Endothelial cell (in vitro differentiated cells): ENCODE data around the gene ENG. TPM values are rescaled to one million over a fixed set of nuclear protein-coding genes. Genes with fewer than 3 reads are reported as not detected.

Experiments used
- DNase-seq: peaks from one replicate; pipeline ENCODE4 v3.0.0; 2021; ENCODE audit warnings: low spot score
- H3K27ac Mint-ChIP-seq: one replicate; pipeline ENCODE4 v1.8.0; 2021; ENCODE audit warnings: mixed read lengths, inconsistent platforms; ENCODE audit not compliant: unreplicated experiment
- H3K27me3 Mint-ChIP-seq: one replicate; pipeline ENCODE4 v1.8.0; 2021; ENCODE audit warnings: mild to moderate bottlenecking, moderate library complexity, mixed read lengths, inconsistent platforms; ENCODE audit not compliant: unreplicated experiment
- H3K36me3 Mint-ChIP-seq: one replicate; pipeline ENCODE4 v1.8.0; 2021; ENCODE audit warnings: mild to moderate bottlenecking, low read depth, mixed read lengths, inconsistent platforms; ENCODE audit not compliant: unreplicated experiment
- H3K4me1 Mint-ChIP-seq: one replicate; pipeline ENCODE4 v1.8.0; 2021; ENCODE audit warnings: mild to moderate bottlenecking, mixed read lengths, inconsistent platforms; ENCODE audit not compliant: unreplicated experiment
- H3K4me3 Mint-ChIP-seq: one replicate; pipeline ENCODE4 v1.8.0; 2021; ENCODE audit warnings: mild to moderate bottlenecking, mixed read lengths, inconsistent platforms; ENCODE audit not compliant: unreplicated experiment
- H3K9me3 Mint-ChIP-seq: one replicate; pipeline ENCODE4 v1.8.0; 2021; ENCODE audit warnings: mixed read lengths, inconsistent platforms; ENCODE audit not compliant: unreplicated experiment
- CTCF ChIP-seq: fragments of 200-600 bp; sonication (generic); IDR thresholded peaks from one replicate; pipeline ENCODE4 v1.5.0; 2021; ENCODE audit warnings: antibody characterized with exemption; ENCODE audit not compliant: unreplicated experiment
- total RNA-seq: library from RNA; stranded (reverse); fragmentation: NEBNext Ultra II Directional; extraction: Animal tissue kit (Norgen Biotek cat#: 25700); gene quantifications from one replicate; pipeline ENCODE4 v1.2.1, GENCODE V29; 2021; ENCODE audit not compliant: unreplicated experiment

Gene ENG
- total RNA-seq, 1 donor from 2014 or later = 113 TPM

GRCh38 chr9:127806871-127807270 is 47.6 kb downstream of the ENG start:
- no peak overlapping the region for H3K4me3 Mint-ChIP-seq
- H3K4me1 Mint-ChIP-seq = peaks cover 9% of the 10 kb centered on the region
- H3K27me3 Mint-ChIP-seq = peaks cover 12% of the 10 kb centered on the region
- peaks cover 10% of the 10 kb centered on the region for H3K36me3 Mint-ChIP-seq
- no peak for TF ChIP-seq CTCF
- DNase-seq = no peak
- H3K27ac Mint-ChIP-seq = no peak overlapping the region
- no peaks in the 10 kb centered on the region for H3K9me3 Mint-ChIP-seq

GRCh38 chr9:127805620-127806019 is 48.8 kb downstream of the ENG start:
- H3K9me3 Mint-ChIP-seq = no peaks in the 10 kb centered on the region
- H3K36me3 Mint-ChIP-seq = peaks cover 10% of the 10 kb centered on the region
- H3K4me1 Mint-ChIP-seq = peaks cover 9% of the 10 kb centered on the region
- TF ChIP-seq CTCF = peak; percentile 51
- H3K27ac Mint-ChIP-seq = no peak overlapping the region
- peaks cover 12% of the 10 kb centered on the region for H3K27me3 Mint-ChIP-seq
- DNase-seq = peak; percentile 83
- no peak overlapping the region for H3K4me3 Mint-ChIP-seq

GRCh38 chr9:127803507-127804352 is 50.7 kb downstream of the ENG start:
- no peak for TF ChIP-seq CTCF
- Mint-ChIP-seq H3K4me1 (peaks cover 9% of the 10 kb centered on the region), H3K36me3 (peaks cover 7% of the 10 kb centered on the region), H3K4me3 (peak overlapping the region; percentile 97), H3K27ac (peak overlapping the region; percentile 96), H3K9me3 (no peaks in the 10 kb centered on the region), H3K27me3 (peaks cover 9% of the 10 kb centered on the region)
- DNase-seq = no peak

GRCh38 chr9:127802576-127803443 is 51.6 kb downstream of the ENG start, which contains the start of gene FPGS:
Gene FPGS (plus strand): TSS chr9:127802882. CDS start chr9:127802925, 43 bp downstream.
- peaks cover 7% of the 10 kb centered on the region for H3K36me3 Mint-ChIP-seq
- peak within 1 kb of the TSS; percentile 97 for H3K4me3 Mint-ChIP-seq
- DNase-seq = peak; percentile 78
- H3K9me3 Mint-ChIP-seq = no peaks in the 10 kb centered on the region
- peak within 1 kb of the TSS; percentile 96 for H3K27ac Mint-ChIP-seq
- TF ChIP-seq CTCF = no peak
- H3K27me3 Mint-ChIP-seq = peaks cover 8% of the 10 kb centered on the region
- H3K4me1 Mint-ChIP-seq = peaks cover 9% of the 10 kb centered on the region
